ENCODE measurements around the gene LRRC56.

The LRRC56 gene

DNA sequence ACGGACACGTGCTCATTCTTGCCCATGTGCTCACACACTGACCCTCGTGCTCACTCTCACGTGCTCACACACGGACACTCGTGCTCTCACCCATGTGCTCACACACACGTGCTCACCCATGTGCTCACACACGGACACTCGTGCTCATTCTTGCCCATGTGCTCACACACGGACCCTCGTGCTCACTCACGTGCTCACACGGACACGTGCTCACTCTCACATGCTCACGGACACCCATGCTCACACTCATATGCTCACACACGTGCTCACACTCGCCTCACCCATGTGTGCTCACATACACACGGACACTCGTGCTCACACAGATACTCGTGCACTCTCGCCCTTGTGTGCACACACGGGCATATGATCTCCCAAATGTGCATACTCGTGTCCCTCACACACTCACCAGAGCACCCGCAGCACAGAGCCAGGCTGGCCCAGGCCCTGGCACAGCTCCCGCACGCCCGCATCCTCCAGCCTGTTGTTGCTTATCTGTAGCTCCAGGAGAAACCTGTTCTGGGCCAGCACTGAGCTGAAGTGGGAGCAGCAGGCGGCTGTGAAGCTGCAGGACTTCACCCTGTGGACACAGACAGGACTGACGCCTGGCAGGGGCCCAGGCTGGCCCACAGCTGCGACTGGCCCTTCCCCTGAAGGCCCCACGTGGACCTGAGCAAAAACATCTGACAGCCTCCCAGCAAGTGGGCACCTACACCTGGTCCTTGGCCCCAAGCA, 39.6 kb upstream of the LRRC56 start:
- peaks cover 74% of the 10 kb centered on the region for H3K36me3 Mint-ChIP-seq
- H3K27me3 Mint-ChIP-seq: no peaks in the 10 kb centered on the region
- H3K9me3 Mint-ChIP-seq: no peaks in the 10 kb centered on the region
- peak overlapping the region; percentile 22 for H3K27ac Mint-ChIP-seq
- ATAC-seq: no peak
- no peak overlapping the region for H3K4me3 Mint-ChIP-seq
- peaks cover 46% of the 10 kb centered on the region for H3K4me1 Mint-ChIP-seq

GRCh38 chr11:498297-499181, 38.8 kb upstream of the LRRC56 start:
- no peaks in the 10 kb centered on the region for H3K9me3 Mint-ChIP-seq
- no peak overlapping the region for H3K27ac Mint-ChIP-seq
- peaks cover 49% of the 10 kb centered on the region for H3K4me1 Mint-ChIP-seq
- ATAC-seq: no peak
- H3K27me3 Mint-ChIP-seq: no peaks in the 10 kb centered on the region
- H3K4me3 Mint-ChIP-seq: no peak overlapping the region
- H3K36me3 Mint-ChIP-seq: peaks cover 70% of the 10 kb centered on the region

GRCh38 chr11:499201-500076, 37.9 kb upstream of the LRRC56 start:
- ATAC-seq: no peak
- H3K9me3 Mint-ChIP-seq: no peaks in the 10 kb centered on the region
- no peaks in the 10 kb centered on the region for H3K27me3 Mint-ChIP-seq
- H3K4me1 Mint-ChIP-seq: peaks cover 56% of the 10 kb centered on the region
- H3K27ac Mint-ChIP-seq: no peak overlapping the region
- H3K36me3 Mint-ChIP-seq: peaks cover 70% of the 10 kb centered on the region
- H3K4me3 Mint-ChIP-seq: no peak overlapping the region

DNA sequence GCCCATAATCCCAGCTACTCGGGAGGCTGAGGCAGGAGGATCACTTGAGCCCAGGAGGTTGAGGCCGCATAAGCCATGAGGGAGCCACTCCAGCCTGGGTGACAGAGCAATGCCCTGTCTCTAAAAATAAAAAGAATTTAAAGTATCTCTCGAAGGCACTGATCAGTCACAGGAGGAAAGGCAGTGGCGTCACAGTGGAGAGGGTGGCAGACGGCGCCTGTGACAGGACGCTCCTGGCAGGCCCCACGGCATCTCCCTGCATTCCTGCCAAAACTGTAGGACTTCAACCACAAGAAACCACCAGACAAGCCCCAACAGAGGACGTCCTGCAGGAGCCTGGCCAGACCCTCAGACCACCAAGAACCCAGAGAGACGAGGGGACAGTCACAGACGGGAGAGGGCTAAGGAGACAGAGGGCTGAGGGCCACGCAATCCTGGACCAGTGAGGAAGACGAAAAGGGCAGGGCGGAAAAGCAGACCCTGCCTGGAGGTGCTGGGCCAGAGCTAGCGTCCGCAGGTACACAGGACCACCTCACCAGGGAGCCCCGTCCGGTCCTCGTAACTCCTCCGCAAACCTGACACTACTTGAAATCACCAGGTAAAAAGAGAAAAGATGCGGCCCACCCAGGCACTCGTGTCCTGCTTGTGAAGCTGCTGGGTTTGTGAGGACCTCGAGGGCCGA, 36.2 kb upstream of the LRRC56 start:
- no peak overlapping the region for H3K4me3 Mint-ChIP-seq
- no peak for ATAC-seq
- H3K4me1 Mint-ChIP-seq: peaks cover 62% of the 10 kb centered on the region
- peaks cover 57% of the 10 kb centered on the region for H3K36me3 Mint-ChIP-seq
- no peaks in the 10 kb centered on the region for H3K9me3 Mint-ChIP-seq
- no peaks in the 10 kb centered on the region for H3K27me3 Mint-ChIP-seq
- peak overlapping the region; percentile 100 for H3K27ac Mint-ChIP-seq

DNA sequence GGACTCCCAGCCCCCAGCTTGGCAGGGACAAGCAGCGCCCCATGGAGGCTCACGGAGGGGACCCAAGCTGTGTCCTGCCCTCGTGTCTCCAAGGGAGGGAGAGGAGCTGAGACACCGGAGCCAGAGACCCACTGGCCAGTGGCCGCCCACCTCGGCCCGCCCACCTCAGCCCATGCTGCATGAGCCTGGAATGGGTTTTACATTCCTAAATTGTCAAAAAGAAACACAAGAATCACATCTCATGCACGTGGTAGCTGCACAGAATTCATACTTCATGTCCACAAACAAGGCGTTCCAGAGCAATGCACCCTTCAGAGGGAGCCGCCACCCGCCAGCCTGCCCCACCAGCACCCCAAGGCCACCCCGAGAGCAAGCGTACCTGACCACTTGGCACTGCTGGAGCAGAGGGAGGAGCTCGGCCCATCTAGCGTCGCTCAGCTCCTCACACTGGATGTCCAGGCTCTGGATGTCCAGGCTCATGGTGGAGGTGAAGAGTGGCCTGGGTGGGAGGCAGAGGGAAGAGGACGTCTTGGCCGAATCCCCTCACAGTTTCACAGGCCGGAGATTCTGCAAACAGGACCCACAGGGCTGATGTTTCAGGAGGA, 35.5 kb upstream of the LRRC56 start:
- Mint-ChIP-seq H3K9me3 (no peaks in the 10 kb centered on the region), H3K27ac (peak overlapping the region; percentile 100), H3K36me3 (peaks cover 59% of the 10 kb centered on the region)

DNA sequence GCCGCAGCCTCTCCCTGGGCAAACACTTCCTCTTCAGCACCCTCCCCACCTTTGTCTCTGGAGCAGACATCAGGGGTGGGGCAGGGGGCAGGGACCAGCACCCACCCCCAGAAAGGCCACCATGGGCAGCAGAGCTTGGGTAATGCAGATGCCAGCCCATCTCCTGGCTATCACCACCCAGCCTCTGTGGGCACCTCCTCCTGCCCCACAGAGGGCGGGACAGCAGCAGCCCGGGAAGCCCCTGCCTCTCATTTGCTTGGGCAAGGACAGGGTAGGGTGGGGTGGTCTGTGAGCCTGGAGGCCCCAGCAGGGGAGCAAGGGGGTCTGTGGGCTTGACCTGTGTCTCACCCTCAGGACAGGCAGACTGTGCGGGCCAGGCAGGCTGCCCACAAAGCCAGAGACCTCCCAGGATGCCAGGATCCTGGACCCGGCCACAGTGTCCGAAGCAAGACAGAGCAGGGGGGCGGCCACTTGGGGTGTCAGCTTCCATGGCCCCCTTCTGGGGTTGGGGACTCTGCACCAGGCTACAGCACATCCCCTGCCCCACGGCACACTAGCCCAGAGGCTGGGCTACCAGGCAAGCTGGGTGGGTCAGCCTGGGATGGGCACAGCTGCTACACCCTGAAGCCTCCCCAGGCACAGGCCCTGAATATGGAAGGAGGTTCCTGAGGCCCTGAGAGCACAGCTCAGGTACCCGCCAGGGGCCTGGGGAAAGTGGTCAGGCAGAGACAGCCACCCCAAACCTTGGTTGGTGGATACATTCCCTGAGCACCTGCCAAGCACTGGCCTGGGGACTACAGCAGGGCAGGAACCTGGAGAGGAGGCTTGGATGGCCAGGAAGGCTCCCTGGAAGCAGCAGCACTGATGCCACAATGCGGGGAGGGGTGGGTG, 34.8 kb upstream of the LRRC56 start:
- H3K9me3 Mint-ChIP-seq: no peaks in the 10 kb centered on the region
- peaks cover 62% of the 10 kb centered on the region for H3K4me1 Mint-ChIP-seq
- no peak for ATAC-seq
- H3K27me3 Mint-ChIP-seq: no peaks in the 10 kb centered on the region
- H3K36me3 Mint-ChIP-seq: peaks cover 52% of the 10 kb centered on the region
- H3K27ac Mint-ChIP-seq: peak overlapping the region; percentile 100
- H3K4me3 Mint-ChIP-seq: peak overlapping the region; percentile 50

More for the DNA sequence above, 35.5 kb upstream of the LRRC56 start:
- no peak for ATAC-seq
- peaks cover 68% of the 10 kb centered on the region for H3K4me1 Mint-ChIP-seq
- H3K27me3 Mint-ChIP-seq: no peaks in the 10 kb centered on the region
- no peak overlapping the region for H3K4me3 Mint-ChIP-seq

GRCh38 chr11:503179-503981, 33.9 kb upstream of the LRRC56 start:
- Mint-ChIP-seq H3K4me1 (peaks cover 65% of the 10 kb centered on the region), H3K9me3 (no peaks in the 10 kb centered on the region), H3K27ac (peak overlapping the region; percentile 100), H3K27me3 (no peaks in the 10 kb centered on the region), H3K36me3 (peaks cover 43% of the 10 kb centered on the region), H3K4me3 (peak overlapping the region; percentile 98)
- ATAC-seq: peak; percentile 21

DNA sequence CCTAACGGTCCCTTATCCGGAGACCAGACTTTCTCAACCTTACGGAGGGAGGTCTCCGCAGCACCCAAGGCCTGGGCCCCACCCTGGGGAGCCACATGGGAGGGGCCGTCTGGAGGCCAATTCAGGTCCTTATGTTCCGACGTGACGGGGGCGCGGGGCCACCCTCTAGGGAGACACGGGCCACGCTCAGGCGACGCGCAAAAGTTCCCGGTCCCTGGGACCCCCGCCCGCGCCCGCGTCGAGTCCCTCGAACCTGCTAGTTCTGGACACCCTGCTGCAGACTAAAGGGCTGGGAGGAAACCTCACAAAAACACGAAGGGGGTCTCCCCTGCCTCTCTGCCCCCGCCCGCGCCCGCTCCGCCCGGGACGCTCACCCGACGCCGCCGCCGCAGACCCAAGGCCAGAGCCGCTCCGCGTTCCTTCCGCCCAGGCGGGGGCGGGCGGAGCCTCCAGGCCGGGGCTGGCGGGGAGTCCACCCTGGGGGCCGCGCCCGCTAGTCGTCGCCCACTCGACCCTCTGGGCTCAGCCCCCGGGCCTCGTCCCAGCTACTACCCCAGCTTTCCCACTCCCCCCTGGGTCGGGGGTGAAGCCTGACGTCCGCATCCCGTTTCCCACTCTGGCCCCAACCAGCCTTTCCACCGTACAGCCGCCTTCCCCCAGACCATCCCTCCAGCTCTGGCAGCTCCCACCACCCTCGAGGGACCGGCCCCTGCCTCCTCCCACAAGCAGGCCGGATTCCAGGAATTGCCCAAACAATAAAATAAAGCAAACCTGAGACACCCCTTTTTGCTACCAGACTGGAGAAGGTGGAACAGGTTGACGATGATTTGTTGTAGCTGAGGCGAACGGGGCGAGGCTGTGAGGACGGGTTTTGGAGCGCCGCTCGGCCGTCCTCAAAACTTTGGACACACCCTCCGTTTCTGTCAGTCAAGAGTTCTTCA, 33.0 kb upstream of the LRRC56 start:
- Mint-ChIP-seq H3K27ac (peak overlapping the region; percentile 100), H3K9me3 (no peaks in the 10 kb centered on the region), H3K4me1 (peaks cover 66% of the 10 kb centered on the region), H3K36me3 (peaks cover 34% of the 10 kb centered on the region), H3K4me3 (peak overlapping the region; percentile 98), H3K27me3 (no peaks in the 10 kb centered on the region)
- no peak for ATAC-seq

DNA sequence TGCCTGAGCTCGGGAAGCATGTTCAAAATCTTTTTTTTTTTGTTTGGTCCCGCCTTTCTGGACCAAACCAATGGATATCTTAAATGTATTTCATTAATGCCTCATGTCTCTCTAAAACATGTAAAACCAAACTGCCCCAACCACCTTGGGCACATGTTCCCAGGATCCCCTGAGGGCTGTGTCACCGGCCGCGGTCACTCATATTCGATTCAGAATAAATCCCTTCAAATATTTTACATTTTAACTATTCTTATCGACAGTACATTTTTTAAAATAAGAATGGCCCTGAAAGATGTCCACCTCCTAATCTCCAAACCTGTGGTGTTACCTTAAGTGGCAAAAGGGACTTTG, 32.4 kb upstream of the LRRC56 start:
- ATAC-seq: no peak
- Mint-ChIP-seq H3K9me3 (no peaks in the 10 kb centered on the region), H3K4me1 (peaks cover 66% of the 10 kb centered on the region), H3K36me3 (peaks cover 31% of the 10 kb centered on the region), H3K4me3 (peak overlapping the region; percentile 98), H3K27me3 (no peaks in the 10 kb centered on the region), H3K27ac (peak overlapping the region; percentile 100)

DNA sequence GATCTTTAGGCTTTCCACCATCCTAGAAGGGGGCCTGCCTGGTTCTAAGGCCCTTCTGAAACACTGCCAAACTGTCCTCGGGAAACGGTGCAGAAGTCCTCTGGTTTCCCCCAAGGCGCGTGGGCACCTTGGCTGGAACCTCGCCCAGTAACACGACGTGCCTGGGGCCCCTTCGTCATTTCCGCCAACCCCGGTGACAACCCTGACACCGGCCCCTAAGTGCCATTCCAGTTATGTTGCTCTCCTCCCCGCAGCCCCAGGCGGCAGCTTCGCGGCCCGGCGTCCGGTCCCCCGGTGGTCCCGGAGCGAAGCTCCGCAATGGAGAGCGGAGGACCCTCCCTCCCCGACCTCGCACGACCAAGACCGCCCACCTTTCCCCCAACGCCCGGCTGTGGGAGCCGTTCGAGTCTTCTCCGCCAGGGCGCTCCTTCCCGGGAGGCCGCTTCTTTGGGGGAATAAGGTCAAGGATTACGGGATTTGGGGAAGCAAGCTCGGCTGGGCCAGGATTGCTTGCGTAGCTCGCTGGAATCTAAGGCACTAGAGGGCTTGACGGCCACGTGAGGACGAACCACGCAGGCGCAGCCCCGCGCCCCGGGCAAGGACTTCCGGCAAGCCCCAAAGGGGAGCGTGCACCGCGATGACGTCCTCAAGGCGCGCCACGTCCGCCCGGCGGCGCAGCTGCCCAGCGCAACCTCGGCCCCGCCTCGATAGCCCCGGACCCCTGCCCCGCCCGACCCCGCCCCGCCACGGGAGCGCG, 30.9 kb upstream of the LRRC56 start:
- Mint-ChIP-seq H3K4me3 (peak overlapping the region; percentile 98), H3K4me1 (peaks cover 54% of the 10 kb centered on the region), H3K36me3 (peaks cover 21% of the 10 kb centered on the region), H3K27ac (peak overlapping the region; percentile 100), H3K27me3 (no peaks in the 10 kb centered on the region), H3K9me3 (no peaks in the 10 kb centered on the region)
- ATAC-seq: peak; percentile 88

DNA sequence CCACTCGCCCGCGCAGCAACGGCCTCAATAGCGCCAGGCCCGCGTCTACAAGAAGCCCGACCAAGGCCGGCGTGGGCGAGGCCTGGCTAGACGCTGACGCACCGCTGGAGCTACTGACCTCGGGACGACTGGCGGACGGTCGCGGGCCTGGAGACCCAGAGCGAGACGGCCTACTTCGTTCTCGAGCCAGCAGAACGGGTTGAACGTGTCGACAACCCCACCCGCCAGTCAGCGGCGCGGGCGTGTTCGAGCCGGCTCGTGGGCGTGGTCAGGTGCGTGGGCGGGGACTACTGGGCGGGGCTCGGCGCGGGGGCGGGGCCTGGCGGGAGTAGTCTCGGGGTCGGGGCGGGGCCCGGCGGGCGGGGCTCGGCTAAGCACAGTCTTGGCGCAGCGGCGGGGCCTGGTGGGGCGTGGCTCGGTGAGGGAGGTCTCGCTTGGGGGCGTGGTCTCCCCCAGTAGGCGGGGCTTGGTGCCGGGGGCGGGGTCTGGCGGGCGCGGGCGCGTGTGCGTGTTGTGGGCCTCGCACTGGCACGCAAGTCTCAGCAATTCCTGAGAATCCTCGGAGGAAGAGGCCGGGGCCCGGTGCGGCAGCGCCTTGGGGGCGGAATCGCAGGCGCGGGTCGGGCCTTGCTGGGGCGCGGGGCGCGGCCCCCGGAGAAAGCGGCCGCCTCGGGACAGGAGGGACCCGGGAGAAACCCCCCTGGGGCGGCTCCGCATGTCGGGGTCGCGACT, 30.2 kb upstream of the LRRC56 start, which contains the start of gene RNH1:
Gene RNH1, minus strand, starts transcription at position 248 of the 732 bp plus-strand sequence. CDS start 5,080 bp downstream, outside the sequence.
- Mint-ChIP-seq H3K4me3 (peak within 1 kb of the TSS; percentile 98), H3K27ac (peak within 1 kb of the TSS; percentile 100), H3K36me3 (peaks cover 19% of the 10 kb centered on the region), H3K4me1 (peaks cover 51% of the 10 kb centered on the region), H3K9me3 (no peaks in the 10 kb centered on the region), H3K27me3 (no peaks in the 10 kb centered on the region)
- peak; percentile 89 for ATAC-seq
